ENCODE data around the gene KIF26B.

- TF ChIP-seq CTCF (conservative IDR thresholded peaks at IDR 0.05; ENCODE audit: low read depth, low read length): no peak
- no peak for TF ChIP-seq CHD1 (IDR thresholded peaks at IDR 0.05; ENCODE audit: low read depth, low read length)
- TF ChIP-seq FOS (IDR thresholded peaks at IDR 0.05; ENCODE audit: low read depth, low read length): no peak
- TF ChIP-seq NFE2L2 (IDR thresholded peaks at IDR 0.05; ENCODE audit: low read depth, low read length): no peak
- TF ChIP-seq SMC3 (IDR thresholded peaks at IDR 0.05; ENCODE audit: low read depth, low read length): no peak
- TF ChIP-seq RAD21 (IDR thresholded peaks at IDR 0.05; ENCODE audit: low read length): no peak
- TF ChIP-seq POLR2A (IDR thresholded peaks at IDR 0.05; ENCODE audit: low read depth, low read length): no peak
- TF ChIP-seq CEBPB (IDR thresholded peaks at IDR 0.05; ENCODE audit: low read depth, low read length): no peak
- TF ChIP-seq USF2 (IDR thresholded peaks at IDR 0.05; ENCODE audit: low read depth, low read length): no peak
- no peak for TF ChIP-seq ELK1 (IDR thresholded peaks at IDR 0.05; ENCODE audit: borderline replicate concordance, low read depth, low read length)
- TF ChIP-seq BHLHE40 (IDR thresholded peaks at IDR 0.05; ENCODE audit: low read depth, low read length): no peak
- TF ChIP-seq MAFK (IDR thresholded peaks at IDR 0.05; ENCODE audit: low read depth, low read length): no peak
These were observed 10.9 kb upstream of the KIF26B start for GRCh38 chr1:245143849-245144248.

Data from IMR-90 (cell line).